GM12892 (cell line): Measurements from ENCODE around the gene ZNF391.

Source experiments
- DNase-seq: peaks from one replicate; pipeline ENCODE4 v3.0.0; 2011; ENCODE audit not compliant: insufficient read length
- FAIRE-seq: peaks from 2 replicates; lab custom pipeline; 2011; peaks lifted over from hg19 to GRCh38; lab: Jason Lieb, UNC
- POLR2A ChIP-seq: IDR thresholded peaks from 2 replicates; pipeline ENCODE4 v1.6.1; 2011; ENCODE audit warnings: low read depth, low read length, control low read depth
- POLR2AphosphoS5 ChIP-seq: IDR thresholded peaks from 2 replicates; pipeline ENCODE4 v1.6.1; 2011; ENCODE audit warnings: low read depth, low read length, control low read depth
- TAF1 ChIP-seq: IDR thresholded peaks from 2 replicates; pipeline ENCODE4 v1.6.1; 2011; ENCODE audit warnings: low read depth, mild to moderate bottlenecking, control low read depth, low read length, borderline replicate concordance

Gene ZNF391

GRCh38 chr6:27426045-27426620 lies 37.6 kb downstream of the ZNF391 start:
- FAIRE-seq (no peak), DNase-seq (no peak)
- no peak for TF ChIP-seq TAF1
- TF ChIP-seq POLR2A, result no peak
- no peak for TF ChIP-seq POLR2AphosphoS5

DNA sequence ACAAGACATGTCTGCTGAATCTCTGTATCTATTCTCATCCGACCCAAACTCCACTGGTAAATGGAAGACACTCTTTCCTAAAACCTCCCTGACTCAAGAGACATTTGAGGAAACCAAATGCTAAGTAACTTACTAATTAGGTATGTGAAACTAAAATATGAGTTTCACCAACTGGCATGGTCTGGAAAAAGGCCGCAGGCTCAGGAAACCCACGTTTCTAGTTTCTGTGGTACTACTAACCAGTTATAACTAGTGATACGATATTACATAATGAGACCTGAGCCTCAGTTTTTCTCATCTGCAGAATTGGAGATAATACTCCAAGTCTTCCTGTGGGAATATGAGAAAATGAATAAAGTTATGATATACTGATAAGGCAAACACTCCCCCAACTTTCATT lies 39.9 kb downstream of the ZNF391 start:
- TF ChIP-seq POLR2A, result no peak
- no peak for TF ChIP-seq TAF1
- no peak for TF ChIP-seq POLR2AphosphoS5
- no peak for DNase-seq
- FAIRE-seq, result no peak

DNA sequence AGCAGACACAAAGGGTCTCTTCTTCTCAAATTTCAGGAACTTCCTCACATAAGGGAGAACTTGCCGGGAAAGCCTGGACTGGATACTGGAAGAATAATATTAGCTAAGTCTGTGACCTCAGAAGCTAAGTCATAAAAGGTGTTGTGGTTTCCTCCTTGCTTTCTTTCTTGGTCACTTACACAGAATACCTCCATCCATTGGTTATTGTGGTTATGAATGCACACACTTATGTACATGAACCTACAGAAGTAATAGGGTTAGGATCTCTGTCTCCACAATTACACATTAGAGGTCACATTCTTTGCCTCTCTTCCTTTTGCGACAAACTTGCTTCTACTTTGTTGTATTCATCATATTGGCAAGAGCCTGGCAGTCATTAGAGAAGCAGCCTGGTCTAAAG lies 40.4 kb downstream of the ZNF391 start:
- DNase-seq (no peak), FAIRE-seq (no peak)
- TF ChIP-seq TAF1 (no peak), POLR2A (no peak), POLR2AphosphoS5 (no peak)

GRCh38 chr6:27433714-27434113 lies 45.2 kb downstream of the ZNF391 start:
- no peak for FAIRE-seq

DNA sequence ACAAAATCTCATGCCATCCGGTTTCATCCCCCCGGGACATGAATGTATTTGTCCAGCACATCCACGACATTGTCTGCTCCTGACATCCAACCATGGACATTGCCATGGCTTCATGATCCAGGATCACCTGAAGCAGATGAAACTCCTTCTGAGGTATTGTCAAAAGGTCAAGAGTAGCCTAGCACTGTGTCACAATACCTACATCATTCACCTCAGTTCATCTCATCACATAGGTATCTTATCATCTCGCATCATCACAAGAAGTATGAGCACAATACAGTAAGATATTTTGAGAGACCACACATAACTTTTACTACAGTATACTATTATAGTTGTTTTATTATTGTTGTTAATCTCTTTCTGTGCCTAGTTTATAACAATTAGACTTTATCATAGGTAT lies 50.8 kb downstream of the ZNF391 start:
- TF ChIP-seq POLR2AphosphoS5 (no peak), POLR2A (no peak), TAF1 (no peak)
- DNase-seq (no peak), FAIRE-seq (no peak)

More at GRCh38 chr6:27433714-27434113, 45.2 kb downstream of the ZNF391 start:
- TF ChIP-seq POLR2A (no peak), TAF1 (no peak), POLR2AphosphoS5 (no peak)
- no peak for DNase-seq

DNA sequence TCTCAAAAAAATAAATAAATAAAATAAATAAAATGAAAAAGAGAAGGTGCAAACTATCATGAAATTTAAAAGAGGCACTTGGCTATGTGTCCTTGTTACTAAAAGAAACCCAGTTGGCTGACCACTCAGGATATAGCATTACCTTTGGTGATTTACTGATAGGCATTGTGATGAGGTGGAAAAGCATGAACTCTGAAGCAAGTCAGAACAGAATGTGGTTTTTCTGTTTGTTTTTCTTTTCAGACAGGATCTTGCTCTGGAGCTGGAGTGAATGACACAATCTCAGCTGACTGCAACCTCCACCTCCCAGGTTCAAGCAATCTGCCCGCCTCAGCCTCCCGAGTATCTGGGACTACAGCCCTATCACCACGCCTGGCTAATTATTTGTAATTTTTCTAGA lies 52.4 kb downstream of the ZNF391 start:
- TF ChIP-seq POLR2AphosphoS5 (no peak), POLR2A (no peak), TAF1 (no peak)
- no peak for FAIRE-seq
- no peak for DNase-seq

DNA sequence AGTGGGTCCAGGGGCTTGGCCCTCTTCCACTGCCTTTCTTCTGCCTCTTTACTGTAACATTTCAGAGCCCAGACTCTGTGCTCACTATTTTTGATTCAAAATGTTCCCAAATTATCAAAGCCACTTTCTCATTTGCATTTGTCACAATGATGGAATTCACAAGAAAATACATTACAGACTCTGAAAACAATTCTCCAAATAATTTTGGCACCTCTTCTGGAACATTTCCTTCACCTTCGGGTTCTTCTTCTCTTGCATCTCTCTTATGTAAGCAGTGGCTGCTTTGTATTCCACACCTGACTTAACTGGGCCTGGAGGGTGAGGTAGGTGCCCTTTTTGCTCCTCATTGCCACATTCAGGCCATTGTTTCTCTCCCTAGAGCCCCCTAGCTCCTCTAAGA lies 54.4 kb downstream of the ZNF391 start:
- TF ChIP-seq TAF1, result no peak
- TF ChIP-seq POLR2A, result no peak
- TF ChIP-seq POLR2AphosphoS5, result no peak
- FAIRE-seq, result no peak
- no peak for DNase-seq

- DNase-seq (no peak), FAIRE-seq (no peak)
- TF ChIP-seq TAF1 (no peak), POLR2AphosphoS5 (no peak), POLR2A (no peak)
Measured at GRCh38 chr6:27448456-27448855, 59.9 kb downstream of the ZNF391 start.

DNA sequence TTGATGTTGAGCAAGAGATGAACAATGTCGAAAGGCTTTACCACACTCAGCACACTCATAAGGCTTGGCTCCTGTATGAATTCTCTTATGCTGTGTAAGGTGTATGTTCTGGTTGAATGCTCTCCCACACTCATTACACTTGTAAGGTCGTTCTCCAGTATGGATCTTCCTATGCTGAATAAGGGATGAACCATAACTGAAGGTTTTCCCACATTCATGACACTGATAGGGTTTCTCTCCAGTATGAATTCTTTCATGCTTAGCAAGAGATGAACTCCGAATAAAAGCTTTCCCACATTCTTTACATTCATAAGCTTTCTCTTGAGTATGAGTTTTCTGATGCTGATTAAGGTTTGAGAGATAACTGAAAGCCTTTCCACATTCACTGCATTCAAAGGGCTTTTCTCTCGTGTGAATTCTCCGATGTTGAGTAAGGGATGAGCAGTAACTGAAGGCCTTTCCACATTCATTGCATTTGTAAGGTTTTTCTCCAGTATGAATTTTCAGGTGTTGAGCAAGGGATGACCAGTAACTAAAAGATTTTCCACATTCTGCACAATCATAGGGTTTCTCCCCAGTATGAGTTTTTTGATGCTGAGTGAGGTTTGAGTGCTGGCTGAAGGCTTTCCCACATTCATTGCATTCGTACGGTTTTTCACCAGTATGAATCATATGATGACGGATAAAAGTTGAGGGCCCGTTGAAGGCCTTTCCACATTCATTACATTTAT lies 63.3 kb downstream of the ZNF391 start:
- no peak for FAIRE-seq
- DNase-seq, result no peak
- no peak for TF ChIP-seq POLR2A
- no peak for TF ChIP-seq POLR2AphosphoS5
- TF ChIP-seq TAF1, result no peak

DNA sequence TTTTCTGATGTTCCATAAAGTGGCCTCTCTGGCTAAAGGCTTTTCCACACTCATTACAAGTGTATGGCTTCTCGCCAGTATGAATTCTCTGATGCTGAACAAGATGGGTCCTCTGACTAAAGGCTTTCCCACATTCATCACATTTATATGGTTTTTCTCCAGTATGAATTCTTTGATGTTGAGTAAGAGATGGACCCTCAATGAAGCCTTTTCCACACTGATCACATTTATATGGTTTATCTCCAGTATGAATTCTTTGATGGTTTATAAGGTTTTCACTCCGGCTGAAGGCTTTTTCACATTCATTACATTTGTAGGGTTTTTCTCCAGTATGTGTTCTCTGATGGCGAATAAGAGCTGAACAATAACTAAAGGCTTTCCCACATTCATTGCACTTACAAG lies 63.9 kb downstream of the ZNF391 start:
- no peak for TF ChIP-seq POLR2AphosphoS5
- no peak for TF ChIP-seq POLR2A
- no peak for TF ChIP-seq TAF1
- FAIRE-seq, result no peak
- no peak for DNase-seq
